HG02571 (cell line): ENCODE results near the gene MYO7B.

Experiments
- ATAC-seq: cut with Tn5 transposase; IDR thresholded peaks from one replicate; pipeline ENCODE4 v1.9.1; 2021; ENCODE audit warnings: mild to moderate bottlenecking, moderate library complexity; ENCODE audit not compliant: unreplicated experiment

The MYO7B gene

GRCh38 chr2:127535422-127535901 is at the start of gene MYO7B:
Gene MYO7B (plus strand): TSS chr2:127535683. CDS start chr2:127559723, 24,040 bp downstream.
- ATAC-seq, result no peak

- no peak for ATAC-seq
These were observed 49.8 kb upstream of the MYO7B start for GRCh38 chr2:127485694-127486071.

DNA sequence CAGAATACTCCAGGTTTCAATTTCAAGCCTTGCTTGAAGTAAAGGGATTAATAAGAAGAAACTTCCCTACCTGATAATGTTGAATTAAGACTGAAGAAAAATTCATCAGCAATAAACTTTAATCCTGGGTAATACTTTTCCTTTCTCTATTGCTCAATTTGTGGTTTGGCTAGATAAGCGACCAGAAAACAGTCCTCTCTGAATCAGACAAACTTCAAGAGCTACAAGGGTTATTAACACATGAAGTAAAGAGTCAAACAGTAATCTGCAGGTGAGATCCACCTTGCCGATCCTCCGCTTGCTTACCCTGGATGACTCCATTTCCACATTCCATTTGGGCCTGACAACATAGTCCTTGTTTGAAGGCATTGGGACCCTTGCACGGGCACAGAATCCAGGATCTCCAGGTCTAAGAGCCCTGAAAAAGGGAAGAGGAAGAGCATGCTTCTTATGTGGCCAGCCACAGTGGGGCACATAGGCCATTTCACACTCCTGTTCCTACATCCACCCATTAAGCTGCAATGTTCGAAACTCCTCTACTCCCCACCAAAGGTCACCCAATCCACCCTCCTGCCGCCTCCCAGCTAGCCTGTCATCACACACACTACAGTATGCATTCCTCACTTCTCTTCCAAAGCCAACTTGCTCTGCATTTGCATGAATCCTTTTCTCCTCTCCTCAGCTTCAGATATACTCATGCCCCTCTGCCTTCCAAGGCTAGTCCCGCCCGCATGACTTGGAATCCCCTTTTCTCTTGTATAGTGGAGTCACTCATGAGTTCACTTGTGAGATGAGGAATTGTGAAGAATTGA is 49.0 kb upstream of the MYO7B start:
- ATAC-seq, result no peak

GRCh38 chr2:127490283-127490682 is 45.2 kb upstream of the MYO7B start:
- ATAC-seq, result no peak

DNA sequence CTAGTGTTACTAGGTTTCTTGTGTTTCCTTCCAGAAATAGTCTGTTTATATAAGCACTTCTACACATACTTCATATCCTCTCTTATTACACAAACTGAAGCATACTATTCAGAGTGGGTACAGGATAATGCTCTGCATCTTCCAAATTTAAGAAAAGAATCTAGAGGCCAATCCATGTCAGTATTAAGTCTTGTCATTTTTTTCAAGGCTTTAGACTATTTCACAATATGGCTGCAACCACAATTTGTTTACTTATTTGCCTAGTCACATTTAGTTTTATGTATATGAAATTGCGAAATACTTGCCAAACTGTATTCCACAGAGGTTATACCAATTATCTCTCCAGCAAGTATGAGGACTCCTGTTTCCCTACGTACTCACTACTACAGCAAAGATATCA is 37.1 kb upstream of the MYO7B start:
- no peak for ATAC-seq

DNA sequence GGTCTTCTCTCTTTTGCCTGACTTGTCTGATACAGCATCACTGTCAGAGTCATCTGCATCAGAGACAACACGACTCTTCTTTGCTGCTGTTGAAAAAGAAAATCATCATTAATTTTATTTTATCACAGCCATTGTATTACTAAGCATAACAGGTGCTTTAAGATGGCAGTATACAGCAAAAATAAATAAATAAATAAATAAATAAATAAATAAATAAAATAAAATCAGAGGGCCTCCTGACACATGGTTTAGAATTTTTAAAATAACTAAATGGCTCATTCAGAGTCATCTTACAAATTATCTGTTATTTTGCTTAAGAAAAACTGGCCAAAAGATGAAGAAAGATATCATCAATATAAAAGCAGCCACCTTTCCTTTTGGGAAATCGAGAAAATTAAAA is 32.0 kb upstream of the MYO7B start:
- no peak for ATAC-seq

DNA sequence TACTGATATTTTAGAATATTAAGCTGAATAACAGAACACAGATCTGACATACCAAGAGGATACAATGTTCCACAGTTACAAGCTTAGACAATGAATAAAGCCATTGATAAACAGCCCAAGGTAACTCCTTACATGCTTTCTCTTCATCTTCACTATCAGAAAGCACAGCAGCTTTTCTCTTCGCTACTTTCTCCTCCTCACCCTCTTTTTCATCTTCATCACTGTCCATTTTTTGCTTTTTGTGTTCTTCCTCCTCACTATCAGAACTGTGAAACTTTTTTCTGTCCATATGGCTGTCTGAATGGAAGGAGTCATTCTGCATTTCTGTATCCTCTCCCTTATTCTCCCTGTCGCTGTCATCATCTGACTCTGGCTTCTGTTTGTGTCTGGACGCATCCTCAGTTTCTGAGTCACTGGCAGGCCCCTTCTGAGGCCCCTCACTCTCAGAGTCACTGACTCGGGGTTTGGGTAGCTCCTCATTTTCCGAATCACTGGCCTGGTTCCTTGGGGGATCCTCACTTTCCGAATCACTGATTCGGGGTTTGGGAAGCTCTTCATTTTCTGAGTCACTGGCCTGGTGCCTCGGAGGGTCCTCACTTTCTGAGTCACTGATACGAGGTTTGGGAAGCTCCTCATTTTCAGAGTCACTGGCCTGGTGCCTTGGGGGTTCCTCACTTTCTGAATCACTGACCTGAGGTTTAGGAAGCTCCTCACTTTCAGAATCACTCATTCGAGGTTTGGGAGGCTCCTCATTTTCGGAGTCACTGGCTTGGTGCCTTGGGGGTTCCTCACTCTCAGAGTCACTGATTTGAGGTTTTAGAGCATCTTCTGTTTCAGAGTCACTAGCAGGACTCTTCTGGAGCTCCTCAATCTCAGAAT is 30.7 kb upstream of the MYO7B start:
- ATAC-seq, result no peak

DNA sequence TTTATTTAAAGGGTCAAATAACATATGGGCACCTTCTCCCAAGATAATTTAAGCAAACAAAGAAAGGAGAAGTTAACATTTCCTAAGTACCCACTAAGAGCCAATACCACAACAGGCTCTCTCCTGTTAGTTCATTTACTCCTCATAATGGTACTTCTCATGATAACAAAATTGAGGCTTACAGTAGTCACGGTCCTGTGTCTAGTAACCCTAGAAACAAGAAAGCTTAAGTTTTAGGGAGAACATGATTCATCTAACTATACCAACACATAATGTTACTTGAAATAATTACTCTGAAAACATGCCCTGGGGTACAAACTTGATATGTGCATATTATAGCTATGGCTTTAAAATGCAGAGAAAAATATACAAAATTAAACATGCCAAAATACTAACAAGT is 29.0 kb upstream of the MYO7B start:
- ATAC-seq, result no peak

GRCh38 chr2:127508023-127508630 is 27.4 kb upstream of the MYO7B start:
- no peak for ATAC-seq

- no peak for ATAC-seq
These were observed 26.9 kb upstream of the MYO7B start for GRCh38 chr2:127508631-127509034.

DNA sequence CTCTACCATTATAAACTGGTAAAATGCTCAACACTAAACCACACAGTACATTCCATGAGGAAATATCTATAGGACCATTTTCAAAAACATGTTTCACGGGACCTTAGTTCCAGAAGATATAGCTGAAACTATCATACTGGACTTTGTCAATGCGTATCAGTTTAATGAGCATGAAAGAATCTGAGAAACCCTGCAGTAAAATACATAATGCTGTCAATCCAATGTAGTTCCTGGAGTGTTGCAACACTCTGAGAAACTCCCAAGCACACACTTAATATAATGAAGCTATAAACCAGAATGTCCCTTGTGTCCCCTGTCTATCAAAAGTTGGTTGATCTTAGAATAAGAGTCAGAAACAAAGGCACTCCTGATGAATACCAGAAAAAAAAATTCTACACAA is 25.4 kb upstream of the MYO7B start:
- ATAC-seq, result no peak

DNA sequence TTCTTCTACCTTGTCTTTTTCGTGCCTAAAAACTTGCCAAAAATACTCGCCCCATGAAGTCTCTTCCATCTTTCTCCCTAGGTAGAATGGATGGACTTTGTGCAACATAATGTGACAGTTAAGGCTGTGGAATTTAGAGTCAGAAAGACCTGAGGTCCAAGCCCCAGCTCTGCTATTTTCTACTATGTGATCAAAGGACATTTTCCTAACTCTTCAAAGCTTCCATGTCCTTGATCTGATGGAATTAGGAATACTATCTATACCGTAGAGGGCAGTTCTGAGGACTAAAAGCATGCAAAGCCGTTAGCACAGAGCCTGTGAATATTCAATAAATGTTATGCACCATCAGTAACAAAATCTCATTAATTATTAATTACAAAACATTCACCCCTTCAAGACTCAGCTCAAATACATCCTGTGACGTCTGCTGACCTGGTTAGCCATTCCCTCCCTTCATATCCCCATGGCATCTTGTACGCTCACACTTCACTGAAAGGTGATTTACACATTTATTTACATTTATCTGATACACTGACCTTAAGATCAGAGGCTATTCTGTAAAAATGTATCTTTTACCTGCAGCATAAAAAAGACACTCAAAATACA is 24.3 kb upstream of the MYO7B start:
- ATAC-seq, result no peak

- no peak for ATAC-seq
These were observed 23.6 kb upstream of the MYO7B start for GRCh38 chr2:127511917-127512316.

- ATAC-seq, result no peak
These were observed 23.1 kb upstream of the MYO7B start for GRCh38 chr2:127512362-127512761.

DNA sequence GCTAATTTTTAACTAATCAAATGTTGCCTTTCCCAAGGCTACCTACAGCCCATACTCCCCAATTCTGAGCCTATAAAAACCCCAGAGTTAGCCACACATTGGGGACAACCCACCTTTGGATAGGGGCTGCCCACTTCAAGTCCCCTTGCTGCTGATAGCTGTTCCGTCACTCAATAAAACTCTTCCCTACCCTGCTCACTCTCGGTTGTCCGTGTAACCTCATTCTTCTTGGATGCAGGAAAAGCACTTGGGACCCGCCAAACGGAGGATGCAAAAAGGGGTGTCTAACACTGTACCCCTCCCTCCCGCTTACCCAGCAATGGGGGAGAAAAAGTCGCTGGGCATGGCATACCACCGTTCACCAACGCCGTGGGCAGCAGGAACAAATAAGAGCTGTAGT is 21.4 kb upstream of the MYO7B start:
- ATAC-seq, result no peak

GRCh38 chr2:127514485-127514884 is 21.0 kb upstream of the MYO7B start:
- ATAC-seq, result no peak

DNA sequence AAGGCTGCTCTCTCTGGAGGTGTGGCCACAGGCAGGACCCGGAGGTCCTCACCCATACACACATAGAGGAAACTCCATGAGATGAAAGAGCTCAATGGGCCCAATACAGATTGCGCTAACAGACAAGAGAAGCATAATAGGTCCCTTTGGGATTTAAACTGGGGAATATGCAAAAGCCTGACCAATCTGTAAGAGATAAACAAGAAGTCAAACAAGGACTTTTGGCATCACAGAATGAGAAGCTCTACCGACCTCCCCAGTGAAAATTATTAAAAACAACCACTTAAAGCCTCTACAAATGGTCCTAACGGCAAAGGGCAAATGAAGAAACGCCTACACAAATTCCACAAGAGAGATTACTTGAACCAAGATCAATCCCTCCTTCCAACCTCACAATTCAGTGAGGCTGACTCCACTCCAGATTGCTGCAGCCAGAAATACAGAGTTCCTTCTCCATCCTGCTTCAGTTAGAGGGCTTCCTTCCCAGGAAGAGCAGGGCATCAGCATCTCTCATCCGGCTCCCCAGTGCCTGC is 20.0 kb upstream of the MYO7B start:
- ATAC-seq, result no peak

- ATAC-seq, result no peak
These were observed 19.3 kb upstream of the MYO7B start for GRCh38 chr2:127516041-127516762.

DNA sequence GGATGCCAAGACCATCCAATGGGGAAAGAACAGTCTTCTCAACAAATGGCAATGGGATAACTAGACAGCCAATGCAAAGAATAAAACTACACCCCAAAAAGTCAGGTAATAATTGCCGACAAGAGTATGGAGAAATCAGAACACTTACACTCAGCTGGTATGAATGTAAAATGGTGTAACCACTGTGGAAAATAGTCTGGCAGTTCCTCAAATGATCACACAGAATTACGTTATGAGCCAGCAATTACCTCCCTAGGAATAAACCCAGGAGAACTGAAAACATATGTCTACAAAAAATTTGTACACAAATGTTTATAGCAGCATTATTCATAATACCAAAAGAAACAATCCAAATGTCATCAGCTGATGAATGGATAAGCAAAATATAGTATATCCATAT is 18.0 kb upstream of the MYO7B start:
- no peak for ATAC-seq

DNA sequence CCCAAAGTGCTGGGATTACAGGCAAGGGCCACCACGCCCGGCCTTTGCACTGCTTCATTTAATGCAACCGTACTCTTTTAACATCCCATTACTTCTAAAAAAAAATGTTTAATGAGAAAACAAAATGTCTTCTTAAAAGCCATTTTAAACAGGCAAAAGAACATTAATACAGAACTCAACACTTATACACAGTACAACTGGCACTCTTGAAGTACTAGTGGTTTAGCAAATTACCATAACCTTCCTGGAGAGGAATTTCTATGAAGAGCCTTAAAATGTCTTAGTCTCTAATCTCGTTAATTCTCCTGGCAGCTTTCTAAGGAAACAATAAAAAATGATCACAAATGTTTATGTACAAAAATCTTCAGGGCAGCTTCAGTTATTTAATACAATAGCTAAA is 15.1 kb upstream of the MYO7B start:
- ATAC-seq, result no peak
